HG03354 (cell line): ENCODE data around the gene RHOH.
"Not testable (repeated sequence)": the region's sequence is repeated elsewhere in the genome, so short reads cannot be mapped to it uniquely, and the experiment has no call there.

Experiments
- ATAC-seq: cut with Tn5 transposase; IDR thresholded peaks from one replicate; pipeline ENCODE4 v1.9.1; 2021; ENCODE audit warnings: mild to moderate bottlenecking; ENCODE audit not compliant: unreplicated experiment, poor library complexity, severe bottlenecking

Gene RHOH

GRCh38 chr4:40282857-40283256, 86.0 kb downstream of the RHOH start:
- not testable (repeated sequence) for ATAC-seq

GRCh38 chr4:40283413-40283812, 86.6 kb downstream of the RHOH start:
- no peak for ATAC-seq

GRCh38 chr4:40283968-40284367, 87.1 kb downstream of the RHOH start:
- ATAC-seq = no peak

GRCh38 chr4:40285692-40286091, 88.9 kb downstream of the RHOH start:
- ATAC-seq = no peak

- ATAC-seq = no peak
Measured at GRCh38 chr4:40288566-40288965, 91.7 kb downstream of the RHOH start.

DNA sequence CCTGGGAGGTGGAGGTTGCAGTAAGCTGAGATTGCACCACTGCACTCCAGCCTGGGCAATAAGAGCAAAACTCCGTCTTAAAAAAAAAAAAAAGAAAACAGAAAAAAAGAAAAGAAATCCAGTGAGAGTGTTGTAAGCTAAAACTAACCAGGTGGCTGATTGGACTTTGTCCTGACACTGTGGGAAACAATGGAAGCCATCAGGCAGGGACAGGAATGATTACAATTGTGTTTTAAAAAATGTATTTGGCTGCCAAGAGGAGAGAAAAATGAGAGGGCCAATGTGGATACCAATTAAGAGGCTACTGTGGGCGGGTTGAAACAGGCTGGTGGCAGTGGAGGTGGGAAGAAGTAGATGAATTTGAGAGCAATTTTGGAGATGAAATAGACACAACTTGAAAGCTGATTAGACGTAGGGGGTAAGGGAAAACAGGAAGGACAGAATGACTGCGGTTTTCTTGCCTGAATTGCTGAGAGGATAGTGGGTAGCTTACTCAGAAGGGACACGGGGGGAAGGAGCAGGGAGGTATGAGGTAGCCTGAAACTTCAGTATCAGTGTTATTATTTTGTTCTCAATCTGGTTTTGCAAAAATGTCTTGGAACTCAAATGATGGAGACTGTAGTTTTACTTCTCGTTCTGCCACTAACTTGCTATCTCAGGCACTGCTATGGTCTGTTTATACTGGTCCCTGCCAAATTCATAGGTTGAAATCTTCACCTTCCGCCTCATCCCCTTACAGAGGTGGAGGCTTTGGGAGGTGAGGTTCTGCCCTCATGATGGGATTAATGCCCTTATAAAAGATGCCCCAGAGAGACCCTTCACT, 92.7 kb downstream of the RHOH start:
- ATAC-seq = no peak

DNA sequence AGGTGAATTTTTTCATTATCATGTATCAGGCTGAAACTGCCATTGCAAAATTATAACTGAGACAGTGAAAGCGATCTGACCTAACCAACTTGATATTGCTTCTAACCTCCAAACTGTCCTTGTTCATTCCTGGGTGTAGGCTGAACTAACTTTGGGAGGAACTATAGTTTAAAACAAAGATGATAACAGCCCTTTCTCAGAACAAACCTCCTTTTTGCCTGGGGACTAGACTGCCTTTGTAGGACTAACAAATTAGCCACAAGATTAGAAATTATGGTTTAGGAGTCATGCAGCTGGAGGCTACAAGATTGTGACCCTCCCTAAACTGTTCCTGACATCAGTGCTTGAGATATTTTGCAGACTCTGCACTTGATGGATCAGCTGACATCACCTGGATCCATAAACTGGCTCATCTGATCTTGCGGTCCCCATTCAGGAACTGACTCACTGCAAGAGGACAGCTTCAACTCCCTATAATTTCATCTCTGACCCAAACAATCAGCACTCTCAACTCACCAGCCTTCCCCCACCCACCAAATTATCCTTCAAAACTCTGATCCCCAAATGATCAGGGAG, 93.9 kb downstream of the RHOH start:
- ATAC-seq = not testable (repeated sequence)

GRCh38 chr4:40292313-40292759, 95.5 kb downstream of the RHOH start:
- no peak for ATAC-seq

DNA sequence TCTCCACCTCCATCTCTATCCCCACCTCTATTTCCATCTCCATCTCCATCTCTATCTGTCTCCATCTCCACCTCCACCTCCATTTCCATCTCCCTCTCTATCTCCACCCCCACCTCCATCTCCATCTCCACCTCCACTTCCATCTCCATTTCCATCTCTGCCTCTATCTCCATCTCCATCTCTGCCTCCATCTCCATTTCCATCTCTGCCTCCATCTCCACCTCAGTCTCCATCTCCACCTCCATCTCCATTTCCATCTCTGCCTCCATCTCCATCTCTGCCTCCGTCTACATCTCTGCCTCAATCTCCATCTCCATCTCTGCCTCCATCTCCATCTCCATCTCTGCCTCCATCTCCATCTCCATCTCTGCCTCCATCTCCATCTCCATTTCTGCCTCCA, 97.5 kb downstream of the RHOH start:
- no peak for ATAC-seq

GRCh38 chr4:40295030-40295429, 98.2 kb downstream of the RHOH start:
- ATAC-seq = not testable (repeated sequence)

DNA sequence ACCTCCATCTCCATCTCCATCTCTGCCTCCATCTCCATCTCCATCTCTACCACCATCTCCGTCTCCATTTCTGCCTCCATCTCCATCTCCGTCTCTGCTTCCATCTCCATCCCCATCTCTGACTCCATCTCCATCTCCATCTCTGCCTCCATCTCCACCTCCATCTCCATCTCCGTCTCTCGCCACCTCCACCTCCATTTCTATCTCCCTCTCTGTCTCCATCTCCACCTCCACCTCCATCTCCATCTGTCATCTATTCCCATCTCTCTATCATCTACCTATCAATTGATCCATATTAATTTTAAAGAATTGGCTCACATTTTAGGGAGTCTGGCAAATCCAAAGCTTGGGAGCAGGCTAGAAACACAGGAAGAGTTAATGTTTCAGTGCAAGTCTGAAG, 98.7 kb downstream of the RHOH start:
- no peak for ATAC-seq
